HG02759 (cell line): ENCODE data around the gene CYP3A7.
"Not testable (repeated sequence)": the region's sequence is repeated elsewhere in the genome, so short reads cannot be mapped to it uniquely, and the experiment has no call there.

Experiments used
- ATAC-seq: cut with Tn5 transposase; IDR thresholded peaks from one replicate; pipeline ENCODE4 v1.9.1; 2021; ENCODE audit warnings: mild to moderate bottlenecking, moderate library complexity; ENCODE audit not compliant: unreplicated experiment

CYP3A7 gene

DNA sequence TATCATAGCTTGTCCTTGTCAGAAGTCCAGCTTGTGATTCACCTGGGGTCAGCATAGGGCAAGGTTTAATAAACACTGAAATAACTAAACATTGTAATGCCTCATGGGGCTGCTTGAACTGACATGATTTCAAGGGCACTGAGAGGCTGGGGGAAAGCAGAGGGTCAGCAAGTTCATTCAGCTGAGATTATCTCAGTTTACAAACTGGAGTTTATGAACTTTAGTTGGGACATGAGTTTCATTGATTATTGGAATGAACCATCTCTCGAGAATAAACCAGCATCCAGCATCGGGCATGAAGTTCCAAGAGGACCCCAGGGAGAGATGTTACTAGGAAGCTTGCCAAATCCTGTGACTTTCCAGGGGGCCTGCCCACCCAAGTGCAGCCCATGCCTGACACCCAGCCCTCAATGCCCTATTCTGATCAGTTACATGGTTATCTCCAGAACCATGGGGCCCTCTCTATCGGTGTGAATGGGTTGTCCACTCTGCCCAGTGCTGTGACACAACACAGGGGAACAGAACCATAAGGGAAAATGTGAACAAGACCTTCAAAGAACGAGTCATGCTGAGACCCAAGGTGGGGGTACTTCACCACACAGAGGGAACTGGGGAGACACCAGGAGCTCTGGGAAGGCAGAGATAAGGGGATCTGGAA lies 7.9 kb upstream of the CYP3A7 start:
- ATAC-seq = no peak

DNA sequence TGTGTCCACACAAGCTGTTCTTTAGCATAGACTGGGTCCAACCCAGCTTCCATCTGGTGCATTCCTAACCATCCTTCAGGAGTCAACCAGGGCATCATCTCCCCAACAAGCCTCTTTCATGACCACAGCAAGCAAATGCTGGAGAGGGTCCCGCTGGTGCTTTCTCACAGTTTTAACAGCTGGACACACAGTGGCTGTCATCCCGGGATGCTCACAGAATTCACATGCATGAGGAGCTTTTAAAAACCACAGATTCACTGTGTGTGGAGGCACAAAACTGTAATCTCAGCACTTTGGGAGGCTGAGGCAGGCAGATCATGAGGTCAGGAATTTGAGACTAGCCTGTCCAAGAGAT lies 6.4 kb upstream of the CYP3A7 start:
- ATAC-seq = no peak

DNA sequence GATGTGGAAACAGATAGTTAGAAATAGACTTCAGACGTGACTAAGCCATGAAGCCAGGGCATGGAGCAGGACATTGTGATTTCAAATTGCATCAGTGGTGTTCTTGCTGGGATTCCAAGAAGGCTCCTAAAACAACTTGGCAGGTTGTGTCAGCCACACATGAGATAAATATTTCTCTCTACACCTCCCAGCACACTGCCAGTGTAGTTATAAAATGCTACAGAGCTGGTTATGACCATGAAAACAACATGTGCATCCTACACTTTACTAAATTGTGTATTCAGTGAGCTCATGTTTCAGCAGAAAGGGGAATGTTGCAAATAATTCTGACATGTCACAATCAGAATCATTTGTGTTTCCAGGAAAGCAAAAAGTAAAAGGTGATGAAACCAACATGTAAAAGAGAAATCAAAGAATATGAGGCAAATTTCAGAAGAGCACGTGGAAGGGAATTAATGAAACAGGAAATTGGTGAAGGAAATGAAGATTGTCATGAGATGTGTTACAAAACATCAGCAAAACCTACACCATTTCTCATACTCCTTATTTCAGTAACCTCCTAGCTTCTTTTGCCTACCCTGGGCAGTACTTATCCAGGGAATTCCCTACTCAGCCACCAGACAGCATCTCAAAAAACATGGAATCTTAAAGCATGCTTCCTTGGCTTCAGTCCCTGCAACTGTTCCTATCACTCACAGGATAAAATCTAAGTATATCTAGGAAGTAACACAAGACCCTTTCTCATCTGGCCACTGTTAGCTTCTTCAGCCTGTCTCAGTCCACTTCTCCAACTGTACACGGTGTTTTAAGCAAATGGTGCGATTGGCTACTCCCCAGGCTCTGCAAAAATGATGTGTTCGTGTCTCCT lies 5.8 kb upstream of the CYP3A7 start:
- ATAC-seq = no peak

DNA sequence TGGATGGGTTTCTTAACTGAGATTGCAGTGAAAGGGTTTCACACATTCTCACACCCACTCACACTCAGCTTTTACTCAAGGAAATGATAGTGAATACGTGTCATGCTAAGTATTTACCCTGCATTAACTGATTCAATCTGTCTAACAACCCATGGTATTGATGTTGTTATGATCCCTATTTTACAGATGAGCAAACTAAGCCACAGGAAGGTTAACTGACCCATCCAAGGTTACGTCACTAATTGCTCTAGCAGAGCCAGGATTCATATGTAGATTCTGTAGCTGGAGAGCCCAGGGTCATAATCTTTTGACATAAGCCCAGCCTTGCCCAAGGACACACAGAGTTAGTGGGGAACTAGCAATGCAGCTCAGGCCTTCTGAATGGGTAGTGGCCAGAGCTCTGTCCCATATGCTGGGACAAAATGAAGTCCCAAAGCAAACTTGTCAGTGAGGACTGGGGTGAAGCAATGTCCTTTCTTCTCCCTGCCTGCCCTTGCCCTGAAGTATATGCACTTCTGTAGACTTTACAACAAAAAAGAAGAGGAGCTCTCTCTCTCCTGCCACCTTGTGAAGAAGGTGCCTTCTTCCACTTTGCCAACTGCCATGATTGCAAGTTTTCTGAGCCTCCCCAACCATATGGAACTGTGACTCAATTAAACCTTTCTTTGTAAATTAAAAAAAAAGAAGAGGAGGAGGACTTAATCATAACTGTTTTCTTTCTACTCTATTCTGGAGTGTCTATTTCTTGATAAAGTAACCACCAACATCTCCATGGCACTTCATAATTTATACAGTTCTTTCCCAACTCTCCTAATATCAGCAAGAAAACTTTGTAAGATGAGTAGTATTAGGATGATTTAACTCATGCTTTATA lies 4.9 kb upstream of the CYP3A7 start:
- no peak for ATAC-seq

DNA sequence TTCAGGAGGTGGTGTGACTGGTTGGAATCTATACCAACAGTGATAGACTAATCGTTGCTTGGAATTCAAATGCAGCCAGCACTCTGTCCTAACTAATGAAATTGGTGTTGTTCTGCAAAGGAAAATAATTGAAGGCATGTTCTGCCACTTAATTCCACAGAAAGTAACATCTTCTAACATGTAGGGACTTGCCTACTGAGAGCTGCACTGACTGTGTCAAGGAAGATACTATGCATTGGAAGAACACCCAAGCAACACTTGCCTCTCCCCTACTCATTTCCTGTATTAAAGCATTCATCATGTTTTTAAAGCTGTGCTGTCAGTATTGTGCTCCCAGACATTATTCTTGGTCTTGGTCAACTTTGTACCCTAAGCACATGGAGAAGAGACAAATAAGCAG lies 2.7 kb upstream of the CYP3A7 start:
- ATAC-seq = no peak

DNA sequence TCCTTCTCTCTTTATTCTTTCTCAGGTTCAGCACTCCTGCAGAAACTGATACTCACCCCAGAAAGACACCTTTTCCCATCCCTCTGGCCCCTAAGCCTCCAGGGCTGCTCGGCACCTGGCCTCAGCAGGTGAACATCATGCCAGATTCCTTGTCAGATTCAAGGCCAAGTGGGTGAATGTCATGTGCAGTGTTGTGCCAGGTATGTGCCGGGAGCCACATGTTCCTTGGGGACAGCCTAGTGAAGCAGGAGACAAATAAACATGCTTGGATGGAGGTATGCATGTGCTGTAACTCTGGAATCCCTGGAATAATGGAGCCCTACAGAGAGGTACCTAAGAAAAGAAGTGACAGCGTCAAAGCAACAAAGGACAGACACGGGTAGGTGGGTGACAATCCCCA lies 1.7 kb upstream of the CYP3A7 start:
- not testable (repeated sequence) for ATAC-seq

DNA sequence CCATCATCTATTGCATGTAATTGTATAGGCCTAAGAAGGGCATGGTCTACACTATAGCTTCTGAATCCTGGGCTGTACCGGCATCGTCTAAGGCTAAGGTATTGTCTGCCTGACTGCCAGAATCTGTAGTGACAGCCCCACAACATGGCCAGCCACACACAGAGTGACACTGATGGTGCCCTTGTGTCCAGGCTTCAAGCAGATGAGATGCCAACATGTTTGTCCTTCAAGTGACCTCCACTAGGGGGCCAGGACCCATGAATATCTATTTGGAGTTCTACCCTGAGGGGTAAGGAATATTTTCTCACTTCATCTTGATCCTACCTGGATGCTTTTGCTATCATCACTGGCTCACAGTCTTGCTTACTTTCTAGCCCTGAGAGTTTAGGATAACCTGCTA lies 1.5 kb downstream of the CYP3A7 start:
- no peak for ATAC-seq

DNA sequence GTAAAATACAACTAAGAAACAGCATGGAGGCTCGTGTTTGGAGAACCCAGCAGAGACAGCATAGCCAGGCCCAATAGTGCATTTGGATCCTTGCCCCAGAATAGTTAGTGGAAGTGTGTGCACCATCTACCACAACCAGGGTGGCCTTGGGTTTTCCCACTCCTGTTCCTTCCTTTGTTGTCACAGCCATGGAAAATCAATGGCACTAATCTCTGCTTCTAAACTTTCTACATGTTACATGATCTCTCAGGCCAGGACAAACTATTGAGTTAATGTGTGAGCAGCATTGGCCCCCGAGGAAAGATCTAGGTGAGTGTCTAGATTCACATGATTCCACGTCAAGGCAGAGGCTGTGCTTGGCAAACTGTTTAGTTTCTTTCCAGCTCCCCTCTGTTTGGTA lies 2.0 kb downstream of the CYP3A7 start:
- no peak for ATAC-seq

DNA sequence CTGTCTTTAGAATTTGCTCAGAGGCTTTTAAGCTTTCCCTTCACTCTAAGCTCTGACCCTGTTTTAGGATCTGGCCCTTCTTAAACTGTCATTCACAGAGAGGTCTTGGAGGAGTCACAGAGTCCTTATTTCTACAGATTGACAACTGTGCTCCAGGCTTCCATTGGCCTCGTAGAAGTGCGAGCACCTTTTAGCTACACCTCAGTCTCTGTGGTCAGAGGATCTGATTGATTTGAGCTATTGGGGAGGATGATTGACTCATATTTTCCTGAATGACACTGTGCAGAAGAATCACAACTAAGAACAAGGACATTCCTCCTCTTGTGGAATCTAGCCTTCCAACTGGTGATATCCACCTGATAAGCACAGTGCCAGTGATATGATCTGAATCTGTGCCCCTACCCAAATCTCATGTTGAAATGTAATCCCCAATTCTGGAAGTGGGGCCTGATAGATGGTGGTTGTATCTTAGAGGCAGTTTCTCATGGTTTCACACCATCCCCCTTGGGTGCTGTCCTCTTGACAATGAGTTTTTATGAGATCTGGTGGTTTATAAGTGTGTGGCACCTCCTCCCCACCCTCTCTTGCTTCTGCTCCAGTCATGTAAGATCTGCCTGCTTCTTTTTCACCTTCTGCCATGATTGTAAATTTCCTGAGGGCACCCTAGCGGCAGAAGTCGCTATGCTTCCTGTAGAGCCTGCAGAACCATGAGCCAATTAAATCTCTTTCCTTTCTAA lies 3.2 kb downstream of the CYP3A7 start:
- no peak for ATAC-seq

DNA sequence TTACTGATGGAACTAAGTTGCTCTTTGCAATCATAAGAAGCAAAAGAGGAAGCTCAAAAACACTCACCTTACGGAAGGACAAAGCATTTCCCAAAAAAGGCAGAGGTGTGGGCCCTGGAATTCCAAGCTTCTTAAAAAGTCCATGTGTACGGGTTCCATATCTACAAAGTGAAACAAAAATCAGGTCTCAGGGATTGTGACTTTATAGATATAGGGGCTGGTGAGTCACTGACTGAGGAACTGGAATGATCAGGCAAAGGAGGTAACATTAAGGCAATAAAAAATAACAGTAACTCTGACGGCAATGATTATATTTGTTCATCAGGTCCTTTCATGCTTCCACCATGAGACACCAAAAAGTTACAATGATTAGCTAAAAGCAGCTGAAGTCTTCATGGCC lies 4.0 kb downstream of the CYP3A7 start:
- ATAC-seq = no peak

DNA sequence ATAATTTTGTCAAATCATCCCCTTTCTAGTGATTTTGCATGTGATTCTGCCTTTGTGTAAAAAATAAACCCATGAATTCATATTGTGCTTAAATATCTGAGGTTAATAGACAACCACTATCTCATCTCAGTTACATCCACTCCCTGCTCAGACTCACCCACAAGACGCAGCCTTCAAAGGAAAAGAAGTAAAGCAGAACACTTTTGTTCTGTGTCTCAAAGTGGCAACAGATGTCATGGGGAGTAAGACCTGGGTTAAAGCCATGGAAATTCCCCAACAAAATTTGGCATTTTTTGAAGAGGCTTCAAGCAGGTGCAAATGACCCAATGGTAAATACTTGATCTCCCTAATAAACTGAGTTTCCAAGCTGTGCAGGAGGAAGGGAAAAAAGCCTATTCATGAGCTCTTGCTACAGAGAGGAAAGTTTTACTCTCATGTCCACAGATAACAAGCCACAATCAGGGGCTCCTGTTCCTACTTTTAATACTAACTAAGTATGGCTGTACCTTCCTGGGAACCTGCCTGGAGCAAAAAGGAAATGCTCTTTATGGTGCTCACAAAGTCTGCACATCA lies 4.7 kb downstream of the CYP3A7 start:
- no peak for ATAC-seq

DNA sequence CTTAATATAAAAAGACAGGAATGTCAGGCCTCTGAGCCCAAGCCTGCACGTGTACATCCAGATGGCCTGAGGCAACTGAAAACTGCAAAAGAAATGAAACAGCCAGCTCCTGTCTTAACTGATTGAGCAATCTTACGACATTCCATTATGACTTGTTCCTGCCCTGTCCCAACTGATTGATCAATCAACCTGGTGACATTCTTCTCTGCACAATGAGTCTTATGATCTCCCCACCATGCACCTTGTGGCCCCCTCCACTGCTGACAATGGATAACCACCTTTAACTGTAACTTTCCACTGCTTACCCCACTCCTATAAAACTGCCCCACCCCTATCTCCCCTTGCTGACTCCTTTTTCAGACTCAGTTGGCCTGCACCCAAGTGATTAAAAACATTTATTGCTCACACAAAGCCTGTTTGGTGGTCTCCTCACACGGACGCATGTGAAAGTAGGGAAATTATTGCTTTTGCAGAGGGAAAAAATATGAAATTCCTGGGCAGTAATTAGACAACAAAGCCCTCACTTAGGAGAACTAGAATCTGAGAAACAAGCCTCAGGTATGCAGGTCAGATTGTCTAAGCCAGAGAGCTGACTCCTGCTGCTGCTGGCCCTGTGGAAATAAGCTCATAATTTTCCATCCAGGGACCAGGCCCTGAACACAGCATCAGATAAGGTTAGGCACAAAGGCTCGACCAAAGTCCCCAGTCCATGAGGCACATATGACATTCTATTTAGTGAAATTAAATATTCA lies 5.3 kb downstream of the CYP3A7 start:
- ATAC-seq = no peak

DNA sequence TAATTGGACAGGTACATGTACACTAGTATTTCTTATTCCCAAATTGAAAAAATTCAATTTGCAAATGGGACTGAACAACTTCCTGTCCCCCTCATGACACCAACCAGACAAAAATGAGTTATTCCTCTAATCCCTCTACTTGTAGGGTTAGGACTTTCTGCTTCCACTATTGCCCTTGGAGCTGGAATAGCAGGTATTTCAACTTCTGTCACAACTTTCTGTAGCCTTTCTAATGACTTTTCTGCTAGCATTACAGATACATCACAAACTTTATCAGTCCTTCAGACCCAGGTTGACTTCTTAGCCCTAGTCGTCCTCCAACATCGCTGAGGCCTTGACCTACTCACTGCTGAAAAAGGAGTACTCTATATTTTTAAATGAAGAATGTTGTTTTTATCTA lies 6.4 kb downstream of the CYP3A7 start:
- no peak for ATAC-seq

DNA sequence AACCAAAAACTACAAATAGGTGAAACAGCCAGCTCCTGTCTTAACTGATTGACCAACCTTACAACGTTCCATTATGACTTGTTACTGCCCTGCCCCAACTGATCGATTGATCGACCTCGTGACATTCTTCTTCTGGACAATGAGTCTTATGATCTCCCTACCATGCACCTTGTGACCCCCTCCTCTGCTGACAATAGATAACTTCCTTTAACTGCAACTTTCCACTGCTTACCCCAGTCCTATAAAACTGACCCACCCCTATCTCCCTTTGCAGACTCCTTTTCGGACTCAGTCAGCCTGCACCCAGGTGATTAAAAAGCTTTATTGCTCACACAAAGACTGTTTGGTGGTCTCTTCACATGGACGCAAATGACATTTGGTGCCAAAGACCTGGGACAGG lies 11.8 kb downstream of the CYP3A7 start:
- ATAC-seq = not testable (repeated sequence)

DNA sequence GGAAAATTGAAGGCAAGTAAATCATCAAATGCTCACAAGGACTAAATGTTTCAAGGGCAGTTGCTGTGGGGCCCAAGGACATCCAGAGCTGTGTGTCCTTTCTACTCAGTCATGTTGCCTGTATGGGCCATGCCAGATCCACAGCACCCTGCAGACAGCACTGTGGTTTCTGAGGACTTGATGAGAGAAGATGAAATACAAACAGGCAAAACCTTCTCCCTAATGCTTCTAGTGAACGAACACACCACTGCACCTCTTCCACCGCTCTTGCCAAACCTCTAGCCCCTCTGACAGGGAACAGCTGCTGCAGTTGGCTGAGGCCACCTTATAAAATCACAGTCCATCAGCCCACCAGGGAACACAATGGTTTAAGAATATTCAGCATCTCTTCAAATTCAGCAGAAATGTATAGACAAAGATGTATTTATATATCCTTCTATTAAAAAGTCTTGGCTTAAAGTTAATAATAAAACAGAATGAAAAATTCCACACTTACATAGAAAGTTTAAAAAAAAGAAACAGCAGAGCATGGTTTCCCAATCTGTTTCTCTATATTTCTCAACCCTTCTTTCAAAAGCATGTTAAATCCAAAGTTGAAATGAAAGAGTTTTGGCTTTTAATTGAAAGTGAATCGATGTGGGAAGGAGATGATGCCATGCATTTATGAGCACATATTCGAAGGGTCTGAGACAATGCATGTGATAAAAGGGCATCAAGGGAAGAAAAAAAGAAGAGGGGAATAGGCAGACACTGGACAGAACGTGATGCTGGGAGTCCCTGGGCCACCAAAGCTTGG lies 14.0 kb downstream of the CYP3A7 start:
- no peak for ATAC-seq

DNA sequence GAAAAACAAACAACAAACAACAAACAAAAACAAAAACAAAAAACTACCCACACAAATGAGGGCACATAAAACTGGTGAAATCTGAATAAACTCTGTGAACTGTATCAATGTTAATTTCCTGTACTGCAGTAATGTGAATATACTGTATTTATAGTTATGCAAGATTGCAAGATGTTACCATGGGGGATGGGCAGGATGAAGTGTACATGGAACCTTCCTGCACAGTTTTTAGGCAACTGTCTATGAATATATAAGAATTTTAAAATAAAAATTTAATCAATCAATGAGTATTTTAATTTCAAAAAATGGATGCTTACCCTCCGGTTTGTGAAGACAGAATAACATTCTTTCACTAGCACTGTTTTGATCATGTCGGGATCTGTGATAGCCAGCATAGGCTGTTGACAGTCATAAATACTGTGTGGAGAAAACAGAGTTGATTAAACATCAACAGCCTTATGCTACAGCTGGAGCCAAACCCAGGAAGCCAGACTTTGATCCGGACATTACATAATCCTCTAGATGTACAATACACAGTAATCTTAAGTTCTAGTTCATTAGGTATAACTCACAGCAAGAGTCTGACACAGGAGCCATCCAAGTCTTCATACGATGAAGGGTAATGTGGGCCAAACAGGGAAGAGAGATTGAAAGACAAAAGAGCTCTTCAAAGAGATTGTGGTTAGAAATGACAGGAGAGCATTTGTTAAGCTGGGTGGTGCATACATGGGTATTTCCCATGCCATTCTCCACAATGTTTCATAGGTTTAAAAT lies 14.8 kb downstream of the CYP3A7 start:
- ATAC-seq = no peak

DNA sequence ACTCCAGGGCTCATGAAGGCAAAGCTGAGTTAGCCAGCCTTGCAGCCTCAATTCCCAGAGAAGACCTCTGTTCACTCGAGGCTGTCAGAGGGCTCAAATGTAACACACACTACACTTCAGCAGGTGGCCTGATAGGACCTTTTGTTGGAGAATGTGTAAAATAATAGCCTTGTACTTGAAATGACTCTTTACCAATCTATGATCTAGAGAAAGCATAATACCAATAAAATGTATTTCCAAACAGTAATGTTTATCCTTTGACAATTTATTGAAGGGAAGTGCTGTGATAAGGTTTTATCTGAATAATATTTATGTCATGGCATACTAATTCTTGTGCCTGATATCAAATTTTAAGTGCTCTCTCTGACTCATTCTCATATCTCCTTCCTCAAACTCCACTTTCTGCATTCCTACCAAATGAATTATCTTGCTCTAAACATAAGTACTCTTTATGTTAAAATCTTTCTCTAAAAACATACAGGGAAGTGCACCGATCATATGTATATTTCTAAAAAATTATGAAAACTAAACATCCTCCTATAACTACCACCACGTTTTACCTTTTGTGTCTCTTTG lies 20.9 kb downstream of the CYP3A7 start:
- no peak for ATAC-seq
